Measurements from ENCODE around the gene ZCRB1. TPM values are rescaled to one million over a fixed set of nuclear protein-coding genes. Genes with fewer than 3 reads are reported as not detected.

ZCRB1 gene, protein sequence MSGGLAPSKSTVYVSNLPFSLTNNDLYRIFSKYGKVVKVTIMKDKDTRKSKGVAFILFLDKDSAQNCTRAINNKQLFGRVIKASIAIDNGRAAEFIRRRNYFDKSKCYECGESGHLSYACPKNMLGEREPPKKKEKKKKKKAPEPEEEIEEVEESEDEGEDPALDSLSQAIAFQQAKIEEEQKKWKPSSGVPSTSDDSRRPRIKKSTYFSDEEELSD
- total RNA-seq = 27.6 and 28.3 TPM in 2 replicates

GRCh38 chr12:42325653-42326474 lies at the start of gene ZCRB1, which contains the start of gene PPHLN1:
Gene ZCRB1, minus strand, starts transcription at chr12:42326094. Its CDS starts 1,992 bp downstream, at chr12:42324102.
Gene PPHLN1, plus strand, starts transcription at chr12:42326167. Its CDS starts 9,736 bp downstream, at chr12:42335903.

Small RNAs within 50 kb of the gene (small RNA-seq; reads per million reads assigned to genes)
- gene MIR7851 = not detected
- not detected for gene RF00090

Other genes starting within 250 kb of the ZCRB1 start
- 9.6 and 13.1 TPM in 2 replicates for gene GXYLT1, start 181.2 kb downstream of the ZCRB1 start, total RNA-seq
- 12.9 and 13.9 TPM in 2 replicates for gene YAF2, start 87.8 kb downstream of the ZCRB1 start, total RNA-seq
- 55.5 and 58.8 TPM in 2 replicates for gene PPHLN1, start 73 bp upstream of the ZCRB1 start, total RNA-seq